Head of caudate nucleus (tissue), 42 donors: ENCODE data around the gene ARID2.
A peak's percentile ranks its signal among the peaks of the same experiment; 100 is the strongest.

Experiments used
- DNase-seq, 42 donors: peaks; one replicate each; pipeline versions ENCODE4 v3.0.0 to v3.0.0-alpha.2; 2020 to 2021; ENCODE audit warnings: mixed read lengths in 7 of 42
- intact Hi-C: fragments of 100-400 bp; cut with DNase I; formaldehyde crosslinking; loops from one replicate; pipeline ENCODE4 v1.15.0; 2022

The ARID2 gene

DNA sequence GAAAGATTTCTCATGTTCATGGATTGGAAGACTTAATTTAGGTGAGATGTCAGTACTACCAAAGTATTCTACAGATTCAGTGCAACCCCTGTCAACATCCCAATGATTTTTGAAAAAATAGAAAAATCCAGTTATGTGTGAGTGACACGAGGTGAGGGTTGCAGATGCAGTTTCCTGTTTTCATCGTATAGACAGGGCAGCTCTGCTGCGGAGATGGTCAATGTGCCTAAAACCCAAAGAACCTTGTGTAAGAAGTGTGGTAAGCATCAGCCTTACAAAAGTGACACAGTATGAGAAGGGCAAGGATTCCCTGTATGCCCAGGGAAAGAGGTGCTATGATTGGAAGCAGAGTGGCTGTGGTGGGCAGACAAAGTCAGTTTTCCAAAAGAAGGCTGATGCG is 166.5 kb downstream of the ARID2 start:
- intact Hi-C loops, result no loop called here

DNA sequence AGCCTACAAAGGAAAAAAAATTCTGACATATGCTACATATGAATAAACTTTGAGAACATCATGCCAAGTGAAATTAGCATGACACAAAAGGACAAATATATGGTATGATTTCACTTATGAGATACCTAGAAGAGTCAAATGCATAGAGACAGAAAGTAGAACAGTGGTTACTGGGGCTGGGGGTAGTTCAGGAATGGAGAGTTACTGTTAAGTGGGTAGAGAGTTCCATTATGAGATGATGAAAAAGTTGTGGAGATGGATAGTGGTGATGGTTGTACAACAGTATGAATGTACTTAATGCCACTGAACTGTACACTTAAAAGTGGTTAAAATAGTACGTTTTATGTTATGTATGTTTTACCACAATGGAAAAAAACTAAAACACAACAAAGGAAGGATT is 168.6 kb downstream of the ARID2 start:
- intact Hi-C loops, result no loop called here
- DNase-seq, result no peak

More for the DNA sequence above, 166.5 kb downstream of the ARID2 start:
- DNase-seq, result no peak

- DNase-seq, result no peak
- intact Hi-C loops, result no loop called here
These were observed 178.4 kb downstream of the ARID2 start for GRCh38 chr12:45907955-45908354.

DNA sequence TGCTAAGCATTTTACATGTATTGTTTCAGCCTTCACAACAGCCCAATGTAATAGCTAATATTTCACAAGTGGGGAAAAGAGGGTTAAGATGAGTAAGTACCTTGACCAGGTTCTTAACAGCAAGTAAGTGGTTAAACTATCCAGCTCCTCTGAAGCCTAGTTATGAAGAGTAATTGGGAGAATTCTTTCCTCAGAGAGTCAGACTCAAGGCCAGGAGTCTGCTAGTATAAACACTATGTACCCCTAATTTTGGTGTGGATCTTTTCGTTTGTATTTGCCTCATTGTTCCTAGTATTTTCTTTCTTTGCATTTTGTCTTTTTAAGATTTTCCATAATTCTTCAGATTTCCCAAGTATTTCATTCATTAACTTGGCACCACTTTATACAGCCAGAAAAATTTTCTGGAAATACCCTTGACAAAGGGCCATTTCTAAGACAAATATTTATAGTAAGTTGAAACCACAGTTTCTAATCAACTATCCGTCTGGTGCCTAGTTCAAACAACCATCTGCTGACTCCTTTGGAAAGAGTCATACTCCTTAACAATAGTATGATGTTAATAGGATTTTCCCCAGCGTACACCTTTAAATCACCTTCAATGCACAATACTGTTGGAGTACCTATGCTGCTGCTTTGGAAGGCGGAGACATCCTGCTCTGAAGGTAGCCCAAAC is 179.7 kb downstream of the ARID2 start:
- intact Hi-C loops, result no loop called here
- no peak for DNase-seq

DNA sequence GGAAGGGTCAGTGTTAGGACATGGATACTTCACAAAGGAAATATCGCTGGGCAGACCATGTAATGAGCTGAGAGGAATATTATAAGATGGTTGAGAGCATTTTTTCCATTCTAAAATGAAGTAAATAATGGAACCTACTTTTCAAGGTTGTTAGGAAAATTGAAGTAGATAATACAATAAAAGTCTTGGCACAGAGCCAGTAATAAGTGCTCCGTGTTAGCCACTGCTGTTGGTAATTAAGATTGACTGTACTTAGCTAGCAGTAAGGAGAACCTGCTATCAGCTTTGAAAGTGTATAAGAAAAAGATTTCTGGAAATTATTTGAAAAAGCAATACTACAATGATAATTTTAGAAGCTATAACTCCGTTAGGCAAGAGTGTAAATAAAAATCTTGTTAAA is 183.3 kb downstream of the ARID2 start:
- intact Hi-C loops, result no loop called here

GRCh38 chr12:45913631-45914030 is 184.1 kb downstream of the ARID2 start:
- intact Hi-C loops, result no loop called here
- no peak for DNase-seq

More for the DNA sequence above, 183.3 kb downstream of the ARID2 start:
- DNase-seq, result no peak

GRCh38 chr12:45914090-45914489 is 184.6 kb downstream of the ARID2 start:
- no peak for DNase-seq
- intact Hi-C loops, result no loop called here

DNA sequence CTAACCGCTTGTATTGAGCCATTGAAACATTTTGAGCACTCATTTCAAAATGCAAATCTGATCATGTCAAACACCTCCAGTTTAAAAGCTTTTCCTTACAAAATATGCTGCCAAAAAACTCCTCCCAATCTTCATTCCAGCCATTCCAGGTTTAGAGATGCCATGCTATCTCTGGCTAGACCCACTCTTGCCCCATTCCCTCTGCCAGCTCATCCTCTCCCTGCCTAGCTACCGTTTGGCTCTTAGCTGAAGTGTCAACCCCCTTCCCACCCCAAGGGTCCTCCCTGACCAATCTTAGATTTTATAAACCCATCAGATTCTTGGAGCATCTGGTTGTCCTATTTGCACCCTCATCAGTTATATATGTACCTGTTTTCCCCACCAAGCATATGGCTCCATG is 185.9 kb downstream of the ARID2 start:
- intact Hi-C loops, result no loop called here
- no peak for DNase-seq

GRCh38 chr12:45918818-45919217 is 189.3 kb downstream of the ARID2 start:
- DNase-seq, result no peak
- intact Hi-C loops, result no loop called here

DNA sequence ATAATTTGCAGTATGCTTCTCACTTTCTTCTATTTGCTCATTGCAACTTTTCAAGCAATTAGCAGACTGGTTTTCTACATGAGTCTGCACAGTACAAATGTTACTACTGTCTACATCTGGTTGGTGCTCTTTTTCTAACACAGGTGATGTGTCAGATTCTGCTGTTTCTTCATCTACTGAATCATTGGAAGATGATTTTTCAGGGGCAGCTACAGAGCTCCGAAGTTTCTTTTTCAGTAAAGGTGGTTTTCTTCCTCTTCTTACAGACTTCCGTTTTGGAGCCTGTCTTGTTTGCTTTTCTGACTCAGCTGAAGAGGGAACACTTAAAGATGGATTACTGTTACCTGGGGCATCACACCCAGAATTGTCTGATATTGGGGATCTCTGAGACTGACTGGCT is 198.8 kb downstream of the ARID2 start:
- no peak for DNase-seq
- intact Hi-C loops, result no loop called here

GRCh38 chr12:45930369-45930768 is 200.9 kb downstream of the ARID2 start:
- intact Hi-C loops, result no loop called here
- no peak for DNase-seq

GRCh38 chr12:45933504-45933903 is 204.0 kb downstream of the ARID2 start:
- intact Hi-C loops, result no loop called here

DNA sequence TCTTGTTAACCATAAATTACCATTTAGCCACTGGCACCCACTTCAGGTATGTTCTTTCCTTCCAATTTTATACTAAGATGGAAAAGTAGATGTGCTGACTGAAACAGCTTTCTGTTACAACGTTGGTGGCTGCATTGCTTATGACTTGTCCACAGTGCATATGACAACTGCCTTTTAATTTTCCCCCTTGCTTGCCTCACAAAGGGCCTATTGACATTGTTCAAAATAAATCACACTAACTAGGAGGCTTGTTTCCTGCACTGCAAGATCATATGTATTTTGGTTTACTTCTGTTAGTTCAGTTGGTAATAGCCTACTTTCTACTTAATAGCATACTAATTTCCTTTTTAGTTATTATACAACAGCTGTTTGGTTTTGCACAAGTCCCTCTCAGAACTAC is 205.4 kb downstream of the ARID2 start:
- intact Hi-C loops, result no loop called here
- peak in 1 of 42 donors; percentile 12 for DNase-seq

More at GRCh38 chr12:45933504-45933903, 204.0 kb downstream of the ARID2 start:
- no peak for DNase-seq

- DNase-seq, result no peak
- intact Hi-C loops, result no loop called here
These were observed 209.1 kb downstream of the ARID2 start for GRCh38 chr12:45938566-45938965.

GRCh38 chr12:45939759-45940158 is 210.3 kb downstream of the ARID2 start:
- intact Hi-C loops, result no loop called here
- no peak for DNase-seq

GRCh38 chr12:45944771-45945170 is 215.3 kb downstream of the ARID2 start:
- intact Hi-C loops, result no loop called here
- no peak for DNase-seq

DNA sequence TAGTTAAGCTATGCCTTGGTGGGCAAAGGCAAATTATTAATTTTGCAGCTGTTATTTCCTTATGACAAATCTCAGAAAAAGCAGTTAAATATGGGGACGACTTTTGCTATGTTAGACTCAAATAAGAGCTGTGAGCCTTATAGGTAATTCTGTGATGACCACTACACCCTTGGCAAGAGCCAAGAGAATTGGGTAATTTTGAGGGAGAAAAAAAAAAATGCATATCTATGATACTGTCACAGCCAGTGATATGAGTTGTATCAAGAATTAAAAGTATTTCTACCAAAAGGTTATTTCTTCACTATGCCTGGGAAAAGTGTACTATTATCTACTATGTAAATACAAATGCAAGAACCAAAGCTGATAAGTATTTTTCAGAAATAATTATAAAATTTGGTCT is 216.9 kb downstream of the ARID2 start:
- intact Hi-C loops, result no loop called here
- no peak for DNase-seq

- intact Hi-C loops, result no loop called here
These were observed 219.0 kb downstream of the ARID2 start for GRCh38 chr12:45948546-45948945.

More at GRCh38 chr12:45948546-45948945, 219.0 kb downstream of the ARID2 start:
- no peak for DNase-seq
